Spleen (tissue), 11 donors: ENCODE measurements around the gene AMOTL1. TPM values are rescaled to one million over a fixed set of nuclear protein-coding genes. Genes with fewer than 3 reads are reported as not detected.

Source experiments
- DNase-seq: peaks from one replicate; pipeline ENCODE4 v3.0.0-alpha.2; 2020
- H3K27ac ChIP-seq, 8 donors: fragments of 200-600 bp; sonication (generic) in 7 of 8; 1 replicate in 4 of 8; 2 replicates in 4 of 8; pipeline versions ENCODE4 v1.5.0 to v1.8.0; 2016 to 2021; ENCODE audit warnings: inconsistent platforms in 4 of 8, mild to moderate bottlenecking in 4 of 8, moderate library complexity in 1 of 8
- H3K27me3 ChIP-seq, 7 donors: fragments of 200-600 bp; sonication (generic) in 6 of 7; replicated peaks in 1 of 7; 1 replicate in 4 of 7; 2 replicates in 3 of 7; pipeline versions ENCODE4 v1.5.0 to v1.8.0; 2016 to 2021; ENCODE audit warnings: inconsistent platforms in 3 of 7, mild to moderate bottlenecking in 1 of 7
- H3K36me3 ChIP-seq, 6 donors: fragments of 200-600 bp; sonication (generic) in 5 of 6; 1 replicate in 4 of 6; 2 replicates in 2 of 6; pipeline versions ENCODE4 v1.5.0 to v1.8.0; 2016 to 2021; ENCODE audit warnings: inconsistent platforms in 2 of 6
- H3K4me1 ChIP-seq, 6 donors: fragments of 200-600 bp; sonication (generic) in 5 of 6; 1 replicate in 3 of 6; 2 replicates in 3 of 6; pipeline versions ENCODE4 v1.5.0 to v1.8.0; 2016 to 2021; ENCODE audit warnings: inconsistent platforms in 3 of 6
- H3K4me3 ChIP-seq, 8 donors: fragments of 200-600 bp; sonication (generic) in 7 of 8; 1 replicate in 4 of 8; 2 replicates in 4 of 8; pipeline versions ENCODE4 v1.5.0 to v1.8.0; 2016 to 2021; ENCODE audit warnings: inconsistent platforms in 4 of 8, mild to moderate bottlenecking in 4 of 8, moderate library complexity in 2 of 8
- H3K9me3 ChIP-seq, 8 donors: fragments of 200-600 bp; sonication (generic) in 7 of 8; 1 replicate in 4 of 8; 2 replicates in 4 of 8; pipeline versions ENCODE4 v1.5.0 to v1.8.0; 2016 to 2021; ENCODE audit warnings: inconsistent platforms in 4 of 8
- POLR2A ChIP-seq, 3 donors: fragments of 450-650 bp; IDR thresholded peaks; one replicate each; pipeline ENCODE4 v1.5.1; 2017; ENCODE audit warnings: antibody characterized with exemption in 3 of 3, mild to moderate bottlenecking in 1 of 3
- POLR2AphosphoS5 ChIP-seq, 3 donors: sonication (generic); formaldehyde crosslinking; IDR thresholded peaks; one replicate each; pipeline ENCODE4 v1.5.1; 2017; ENCODE audit warnings: antibody characterized with exemption in 3 of 3
- WGBS, 5 donors: extraction: QIAGEN DNeasy Blood & Tissue Kit in 3 of 5; methylation state at CpG; one replicate each; pipeline versions ENCODE4 v1.1.5 to v1.1.7; 2013 to 2018; 5-methylcytosine and 5-hydroxymethylcytosine counted together
- intact Hi-C: fragments of 100-400 bp; cut with DNase I; formaldehyde crosslinking; loops from one replicate; pipeline ENCODE4 v1.15.0; 2023; ENCODE audit warnings: low total_unique reads
- polyA plus RNA-seq, 3 donors: library from polyadenylated mRNA; stranded (reverse); fragments of 200-250 nt; gene quantifications; one replicate each; pipeline ENCODE4 v1.2.1, GENCODE V29; 2013
- total RNA-seq, 7 donors: library from RNA; depleted of rRNA in 3 of 7; stranded (reverse); fragments of >200 nt in 3 of 7; fragmentation: NEBNext Ultra II Directional in 4 of 7; extraction: Animal tissue kit (Norgen Biotek cat#: 25700) in 4 of 7; gene quantifications; one replicate each; pipeline versions ENCODE4 v1.1.0 to v1.2.1, GENCODE V29; 2016 to 2021
- TF ChIP-seq, protein P1 (sequence below), 11 experiments: fragments of 200-600 bp in 7 of 11; fragments of 450-650 bp in 4 of 11; sonication (generic) in 4 of 11; IDR thresholded peaks in 8 of 11; conservative IDR thresholded peaks in 3 of 11; 1 replicate in 7 of 11; 2 replicates in 4 of 11; pipeline versions ENCODE4 v1.4.0 to v1.8.0; 2016 to 2021; ENCODE audit warnings: antibody characterized with exemption in 11 of 11, inconsistent platforms in 4 of 11, mild to moderate bottlenecking in 1 of 11
- donor health status: healthy with polysubstance abuse.
- donor health status: DM: no; HTN: no; CAD: no; lungs with moderate emphysema.
- donor health status: DM: no; HTN: no; CAD: no.
- donor health status: Bipolar disorder and iron deficiency.
- donor health status: healthy.
- donor health status: DM: no; HTN: no; CAD: no.
- donor health status: DM: yes; HTN: yes; CAD: no.

The AMOTL1 gene
- total and polyA plus RNA-seq, 10 donors: 1.4 to 43.9 (median 29.7) TPM

DNA sequence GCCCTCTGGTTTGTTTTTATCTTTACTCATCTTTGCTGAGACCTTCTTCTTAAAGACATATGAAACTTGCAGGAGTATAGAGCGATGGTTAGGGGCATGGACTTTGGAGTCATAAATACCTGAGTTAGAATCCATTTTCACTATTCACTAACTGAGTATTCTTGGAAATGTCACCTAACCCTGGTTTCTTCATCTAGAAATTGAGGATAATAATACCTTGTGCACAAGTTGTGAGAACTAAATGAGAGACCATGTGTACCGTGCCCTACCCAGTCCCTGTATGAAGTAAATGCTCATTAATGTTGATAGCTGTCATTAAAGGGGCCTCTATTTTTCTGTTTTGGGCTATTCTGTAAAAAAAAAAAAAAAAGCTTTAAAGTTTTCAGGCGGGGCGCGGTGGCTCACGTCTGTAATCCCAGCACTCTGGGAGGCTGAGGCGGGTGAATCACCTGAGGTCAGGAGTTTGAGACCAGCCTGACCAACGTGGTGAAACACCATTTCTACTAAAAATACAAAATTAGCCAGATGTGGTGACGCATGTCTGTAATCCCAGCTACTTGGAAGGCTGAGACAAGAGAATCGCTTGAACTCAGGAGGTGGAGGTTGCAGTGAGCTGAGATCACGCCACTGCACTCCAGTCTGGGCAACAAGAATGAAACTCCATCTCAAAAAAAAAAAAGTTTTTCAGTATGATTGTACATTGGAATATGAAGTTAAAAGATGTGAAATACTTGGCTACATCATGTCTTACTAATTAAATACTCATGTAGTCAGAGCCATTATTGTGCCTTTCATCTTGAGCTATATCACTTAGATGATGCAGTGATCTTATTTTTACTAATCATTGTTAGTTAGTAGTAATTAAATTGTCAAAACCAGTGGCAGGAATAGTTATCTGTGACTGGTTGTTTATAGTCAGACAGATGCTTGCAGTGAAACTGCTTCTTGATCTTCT, 95.0 kb downstream of the AMOTL1 start:
- H3K36me3 ChIP-seq: peaks cover 0 to 91% (median 24%) of the 10 kb centered on the region in 6 donors
- intact Hi-C loops: no loop called here
- H3K27ac ChIP-seq: no peak overlapping the region
- H3K4me1 ChIP-seq: no peaks in the 10 kb centered on the region
- no peak for DNase-seq
- TF ChIP-seq POLR2AphosphoS5 (IDR thresholded peaks at IDR 0.05) (no peak), POLR2A (IDR thresholded peaks at IDR 0.05) (no peak)
- TF ChIP-seq, protein P1, sequence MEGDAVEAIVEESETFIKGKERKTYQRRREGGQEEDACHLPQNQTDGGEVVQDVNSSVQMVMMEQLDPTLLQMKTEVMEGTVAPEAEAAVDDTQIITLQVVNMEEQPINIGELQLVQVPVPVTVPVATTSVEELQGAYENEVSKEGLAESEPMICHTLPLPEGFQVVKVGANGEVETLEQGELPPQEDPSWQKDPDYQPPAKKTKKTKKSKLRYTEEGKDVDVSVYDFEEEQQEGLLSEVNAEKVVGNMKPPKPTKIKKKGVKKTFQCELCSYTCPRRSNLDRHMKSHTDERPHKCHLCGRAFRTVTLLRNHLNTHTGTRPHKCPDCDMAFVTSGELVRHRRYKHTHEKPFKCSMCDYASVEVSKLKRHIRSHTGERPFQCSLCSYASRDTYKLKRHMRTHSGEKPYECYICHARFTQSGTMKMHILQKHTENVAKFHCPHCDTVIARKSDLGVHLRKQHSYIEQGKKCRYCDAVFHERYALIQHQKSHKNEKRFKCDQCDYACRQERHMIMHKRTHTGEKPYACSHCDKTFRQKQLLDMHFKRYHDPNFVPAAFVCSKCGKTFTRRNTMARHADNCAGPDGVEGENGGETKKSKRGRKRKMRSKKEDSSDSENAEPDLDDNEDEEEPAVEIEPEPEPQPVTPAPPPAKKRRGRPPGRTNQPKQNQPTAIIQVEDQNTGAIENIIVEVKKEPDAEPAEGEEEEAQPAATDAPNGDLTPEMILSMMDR (IDR thresholded peaks at IDR 0.05 in 8 of 11, conservative IDR thresholded peaks at IDR 0.05 in 3 of 11): no peak
- no peak overlapping the region for H3K4me3 ChIP-seq
- 85 to 93% (median 91%) methylated on average over 11 of the region's 11 CpGs for WGBS, 5 donors
- no peaks in the 10 kb centered on the region for H3K9me3 ChIP-seq
- H3K27me3 ChIP-seq: no peaks in the 10 kb centered on the region

DNA sequence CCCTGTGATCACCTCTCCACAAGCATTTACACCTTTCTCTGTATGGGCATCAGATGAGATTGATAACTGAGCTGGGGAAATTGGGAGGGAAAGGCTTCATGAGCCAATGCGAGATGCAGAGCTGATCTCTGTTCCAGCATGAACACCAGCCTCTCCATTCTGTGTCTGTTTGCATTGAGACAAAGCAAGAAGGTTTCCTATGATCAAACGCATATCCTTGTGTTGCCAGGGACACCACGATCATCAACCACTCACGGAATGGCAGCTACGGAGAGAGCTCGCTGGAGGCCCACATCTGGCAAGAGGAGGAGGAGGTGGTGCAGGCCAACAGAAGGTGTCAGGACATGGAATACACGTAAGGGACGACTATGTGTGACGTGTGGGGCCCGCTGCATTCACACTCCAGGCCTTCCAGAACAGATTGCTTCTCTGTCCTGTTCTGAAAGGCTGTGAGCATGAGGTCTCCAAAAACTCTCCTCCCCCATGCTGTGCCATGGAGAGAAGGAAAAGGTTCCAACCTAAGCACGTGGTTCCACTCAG, 96.4 kb downstream of the AMOTL1 start:
- intact Hi-C loops: no loop called here
- Histone ChIP-seq H3K4me1 (no peaks in the 10 kb centered on the region), H3K27ac (no peak overlapping the region), H3K36me3 (peaks cover 0 to 92% (median 27%) of the 10 kb centered on the region in 6 donors), H3K4me3 (no peak overlapping the region), H3K9me3 (no peaks in the 10 kb centered on the region), H3K27me3 (no peaks in the 10 kb centered on the region)
- TF ChIP-seq POLR2AphosphoS5 (IDR thresholded peaks at IDR 0.05): no peak
- 87 to 94% (median 91%) methylated on average over 11 of the region's 11 CpGs for WGBS, 5 donors
- no peak for DNase-seq

DNA sequence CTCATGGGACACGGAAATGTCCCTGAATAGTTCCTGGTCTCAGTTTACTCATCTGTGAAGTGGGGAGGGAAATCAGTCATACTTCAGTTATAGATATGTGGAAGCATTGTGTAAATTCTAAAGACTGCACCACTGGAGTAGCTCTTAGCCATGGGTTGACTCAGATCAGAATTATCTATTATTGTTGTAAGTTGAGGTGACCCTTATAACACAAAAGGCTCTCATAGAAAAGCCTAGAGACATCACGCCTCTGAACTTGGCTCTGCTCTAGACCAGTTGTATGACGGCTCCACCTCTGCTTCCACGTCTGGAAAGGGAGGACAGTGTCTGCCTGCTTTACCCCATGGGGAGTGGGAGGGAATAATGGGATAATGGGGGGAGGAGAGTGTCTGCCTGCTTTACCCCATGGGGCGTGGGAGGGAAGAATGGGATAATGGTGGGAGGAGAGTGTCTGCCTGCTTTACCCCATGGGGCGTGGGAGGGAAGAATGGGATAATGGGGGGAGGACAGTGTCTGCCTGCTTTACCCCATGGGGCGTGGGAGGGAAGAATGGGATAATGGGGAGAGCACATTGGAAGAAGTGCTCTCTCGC, 98.2 kb downstream of the AMOTL1 start:
- WGBS, 5 donors: 78 to 88% (median 88%) methylated on average over 8 of the region's 8 CpGs
- intact Hi-C loops: no loop called here

DNA sequence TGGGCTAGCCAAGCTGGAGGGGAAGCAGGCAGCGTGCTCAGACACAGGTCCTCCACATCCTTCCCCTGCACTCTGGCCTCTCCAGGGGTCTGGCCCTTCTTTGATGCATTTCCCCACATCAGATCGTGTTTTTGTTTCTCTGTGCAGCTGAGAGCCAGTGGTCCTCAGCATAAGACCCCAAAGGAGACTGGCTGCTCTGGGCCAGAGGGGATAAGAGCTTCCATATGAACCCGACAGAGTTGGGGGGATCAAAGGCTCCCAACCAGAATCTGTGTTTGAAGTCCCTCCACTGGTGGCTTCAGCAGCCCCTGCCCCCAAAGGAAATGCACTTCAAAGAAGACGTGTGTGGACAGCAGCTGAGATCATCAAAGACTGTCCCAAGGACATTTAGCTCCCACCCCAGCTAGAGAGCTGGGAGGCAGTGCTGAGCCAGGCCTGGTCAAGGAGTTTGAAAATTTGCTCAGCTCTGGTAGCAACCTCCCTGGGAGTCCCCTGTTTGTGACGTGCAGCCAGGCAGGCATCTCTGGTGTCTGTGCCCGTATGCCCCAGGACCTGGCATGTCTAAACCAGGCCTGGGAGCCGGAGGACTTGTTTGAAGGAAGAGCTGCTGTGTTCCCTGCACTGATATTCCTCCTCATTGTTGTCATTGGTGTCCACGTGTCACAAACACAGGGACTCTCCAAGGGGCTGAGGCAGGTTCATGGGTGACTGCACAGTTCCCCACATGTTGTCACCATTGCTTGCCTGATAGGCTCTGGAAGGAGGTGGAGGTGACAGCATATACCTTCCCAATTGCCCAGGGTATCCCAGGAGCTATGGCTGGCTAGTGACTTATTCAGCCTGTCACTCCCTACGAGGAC, 99.0 kb downstream of the AMOTL1 start:
- TF ChIP-seq POLR2AphosphoS5 (IDR thresholded peaks at IDR 0.05): no peak
- TF ChIP-seq POLR2A (IDR thresholded peaks at IDR 0.05): no peak
- TF ChIP-seq, protein P1 (IDR thresholded peaks at IDR 0.05 in 8 of 11, conservative IDR thresholded peaks at IDR 0.05 in 3 of 11): no peak
- Histone ChIP-seq H3K4me1 (no peaks in the 10 kb centered on the region), H3K36me3 (peaks cover 0 to 92% (median 28%) of the 10 kb centered on the region in 6 donors), H3K27me3 (no peaks in the 10 kb centered on the region), H3K4me3 (no peak overlapping the region), H3K9me3 (no peaks in the 10 kb centered on the region), H3K27ac (no peak overlapping the region)
- intact Hi-C loops: no loop called here
- no peak for DNase-seq
- WGBS, 5 donors: 71 to 87% (median 80%) methylated on average over 8 to 9 of the region's 9 CpGs

More for the DNA sequence above, 98.2 kb downstream of the AMOTL1 start:
- DNase-seq: no peak
- Histone ChIP-seq H3K27me3 (no peaks in the 10 kb centered on the region), H3K36me3 (peaks cover 0 to 92% (median 26%) of the 10 kb centered on the region in 6 donors), H3K9me3 (no peaks in the 10 kb centered on the region), H3K27ac (no peak overlapping the region), H3K4me1 (no peaks in the 10 kb centered on the region), H3K4me3 (no peak overlapping the region)
- no peak for TF ChIP-seq POLR2A (IDR thresholded peaks at IDR 0.05)
